ENCODE measurements around the gene KMT5B. TPM values are rescaled to one million over a fixed set of nuclear protein-coding genes. Genes with fewer than 3 reads are reported as not detected.

Gene KMT5B
- total RNA-seq, 1 experiment from 2014 or later = 35.1 TPM

GRCh38 chr11:68215087-68215445 is 2.0 kb upstream of the KMT5B start:
- H3K4me2 ChIP-seq (ENCODE audit: low read length) = no peak overlapping the region
- no TSS peak for BruUV-seq (replicated peaks)
- DNase-seq (ENCODE audit: low read depth, low spot score) (no peak), ATAC-seq (no peak)
- TF ChIP-seq POLR2AphosphoS5 (IDR thresholded peaks at IDR 0.05; ENCODE audit: low read depth, low read length) (no peak), SIN3A (IDR thresholded peaks at IDR 0.05; ENCODE audit: low read depth) (no peak), MAX (IDR thresholded peaks at IDR 0.05) (no peak), RAD21 (IDR thresholded peaks at IDR 0.05; ENCODE audit: low read depth) (no peak), EGR1 (IDR thresholded peaks at IDR 0.05; ENCODE audit: low read depth) (no peak)
- H3K27ac ChIP-seq (ENCODE audit: low read depth, low read length) = no peak overlapping the region
- POLR2A ChIA-PET = no interaction called here
- intact Hi-C loops (cut with micrococcal nuclease) = no loop called here
- RAD21 ChIA-PET (ENCODE audit: low non-redundant PET in 1 of 2, low total read pairs in 2 of 2, uncharacterized antibody in 2 of 2, unreplicated experiment in 2 of 2) = no interaction called here
- no peaks in the 10 kb centered on the region for H3K9me3 ChIP-seq (ENCODE audit: control insufficient read depth in 1 of 2, insufficient read depth in 1 of 2, low read depth in 1 of 2, low read length in 2 of 2)
- CTCF ChIA-PET = no interaction called here
- H3K79me2 ChIP-seq (ENCODE audit: insufficient read depth, low read length) = peaks cover 25% of the 10 kb centered on the region
- H3K27me3 ChIP-seq (ENCODE audit: insufficient read depth, low read length) = no peaks in the 10 kb centered on the region
- H3K9ac ChIP-seq (ENCODE audit: low read length) = no peak overlapping the region
- no peaks in the 10 kb centered on the region for H4K20me1 ChIP-seq (ENCODE audit: insufficient read depth)
- no peak overlapping the region for H3K4me3 ChIP-seq (replicated peaks in 1 of 2; ENCODE audit: low read depth in 1 of 2, low read length in 2 of 2)
- H3K4me1 ChIP-seq (ENCODE audit: control insufficient read depth in 1 of 2, insufficient read depth in 2 of 2, low read length in 2 of 2) = peaks cover 8 to 30% of the 10 kb centered on the region in 2 experiments; a peak in 3 of 4 replicates
- H2AFZ ChIP-seq (ENCODE audit: low read depth, low read length, poor library complexity, severe bottlenecking) = no peak overlapping the region
- no peaks in the 10 kb centered on the region for H3K9me2 ChIP-seq (ENCODE audit: insufficient read depth)
- no peaks in the 10 kb centered on the region for H3K36me3 ChIP-seq (ENCODE audit: control insufficient read depth in 1 of 2, insufficient read depth in 2 of 2, low read length in 2 of 2)

GRCh38 chr11:68214173-68215086 is 1.3 kb upstream of the KMT5B start:
- Histone ChIP-seq H3K9ac (ENCODE audit: low read length) (peak overlapping the region; percentile 74), H3K9me3 (ENCODE audit: control insufficient read depth in 1 of 2, insufficient read depth in 1 of 2, low read depth in 1 of 2, low read length in 2 of 2) (no peaks in the 10 kb centered on the region), H3K79me2 (ENCODE audit: insufficient read depth, low read length) (peaks cover 30% of the 10 kb centered on the region), H3K36me3 (ENCODE audit: control insufficient read depth in 1 of 2, insufficient read depth in 2 of 2, low read length in 2 of 2) (no peaks in the 10 kb centered on the region), H3K27ac (ENCODE audit: low read depth, low read length) (peak overlapping the region; percentile 99), H4K20me1 (ENCODE audit: insufficient read depth) (peaks cover under 1% of the 10 kb centered on the region; the same call in 1 of the 2 replicates), H3K4me2 (ENCODE audit: low read length) (peak overlapping the region; percentile 98), H3K27me3 (ENCODE audit: insufficient read depth, low read length) (no peaks in the 10 kb centered on the region), H3K4me3 (replicated peaks in 1 of 2; ENCODE audit: low read depth in 1 of 2, low read length in 2 of 2) (peak overlapping the region; percentile 58 to 78), H3K9me2 (ENCODE audit: insufficient read depth) (no peaks in the 10 kb centered on the region), H2AFZ (ENCODE audit: low read depth, low read length, poor library complexity, severe bottlenecking) (peak overlapping the region; percentile 74), H3K4me1 (ENCODE audit: control insufficient read depth in 1 of 2, insufficient read depth in 2 of 2, low read length in 2 of 2) (peaks cover 8 to 32% of the 10 kb centered on the region in 2 experiments; a peak in 3 of 4 replicates)
- DNase-seq (ENCODE audit: low read depth, low spot score) = no peak
- RAD21 ChIA-PET (ENCODE audit: low non-redundant PET in 1 of 2, low total read pairs in 2 of 2, uncharacterized antibody in 2 of 2, unreplicated experiment in 2 of 2) = no interaction called here
- peak; percentile 3; the same call in 1 of the 2 replicates for ATAC-seq
- TSS peak; percentile 71 for BruUV-seq (replicated peaks)
- TF ChIP-seq POLR2AphosphoS5 (IDR thresholded peaks at IDR 0.05; ENCODE audit: low read depth, low read length) (no peak), SIN3A (IDR thresholded peaks at IDR 0.05; ENCODE audit: low read depth) (no peak), ELF1 (IDR thresholded peaks at IDR 0.05; ENCODE audit: borderline replicate concordance, low read depth) (no peak), POLR2A (IDR thresholded peaks at IDR 0.05; ENCODE audit: borderline replicate concordance, extremely low read depth, insufficient read depth, insufficient read length) (no peak), ZNF274 (IDR thresholded peaks at IDR 0.05; ENCODE audit: low read depth, low read length) (no peak), CEBPB (IDR thresholded peaks at IDR 0.05; ENCODE audit: low read depth) (no peak), SRF (IDR thresholded peaks at IDR 0.05; ENCODE audit: low read depth) (no peak), SP1 (IDR thresholded peaks at IDR 0.05; ENCODE audit: low read depth) (no peak), CTCF (IDR thresholded peaks at IDR 0.05 in 2 of 3, conservative IDR thresholded peaks at IDR 0.05 in 1 of 3; ENCODE audit: borderline replicate concordance in 1 of 3, insufficient read depth in 1 of 3, low read depth in 2 of 3, low read length in 2 of 3) (no peak), EZH2 (IDR thresholded peaks at IDR 0.05) (no peak), MAX (IDR thresholded peaks at IDR 0.05) (no peak), EGR1 (IDR thresholded peaks at IDR 0.05; ENCODE audit: low read depth) (no peak), JUND (IDR thresholded peaks at IDR 0.05) (no peak), CBX3 (IDR thresholded peaks at IDR 0.05; ENCODE audit: low read depth) (no peak)
- TF ChIP-seq, protein P1, sequence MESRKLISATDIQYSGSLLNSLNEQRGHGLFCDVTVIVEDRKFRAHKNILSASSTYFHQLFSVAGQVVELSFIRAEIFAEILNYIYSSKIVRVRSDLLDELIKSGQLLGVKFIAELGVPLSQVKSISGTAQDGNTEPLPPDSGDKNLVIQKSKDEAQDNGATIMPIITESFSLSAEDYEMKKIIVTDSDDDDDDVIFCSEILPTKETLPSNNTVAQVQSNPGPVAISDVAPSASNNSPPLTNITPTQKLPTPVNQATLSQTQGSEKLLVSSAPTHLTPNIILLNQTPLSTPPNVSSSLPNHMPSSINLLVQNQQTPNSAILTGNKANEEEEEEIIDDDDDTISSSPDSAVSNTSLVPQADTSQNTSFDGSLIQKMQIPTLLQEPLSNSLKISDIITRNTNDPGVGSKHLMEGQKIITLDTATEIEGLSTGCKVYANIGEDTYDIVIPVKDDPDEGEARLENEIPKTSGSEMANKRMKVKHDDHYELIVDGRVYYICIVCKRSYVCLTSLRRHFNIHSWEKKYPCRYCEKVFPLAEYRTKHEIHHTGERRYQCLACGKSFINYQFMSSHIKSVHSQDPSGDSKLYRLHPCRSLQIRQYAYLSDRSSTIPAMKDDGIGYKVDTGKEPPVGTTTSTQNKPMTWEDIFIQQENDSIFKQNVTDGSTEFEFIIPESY (IDR thresholded peaks at IDR 0.05; ENCODE audit: extremely low read depth, insufficient replicate concordance, low read length) = no peak
- POLR2A ChIA-PET = no interaction called here
- CTCF ChIA-PET = no interaction called here
- intact Hi-C loops (cut with micrococcal nuclease) = no loop called here

Data from HCT116 (cell line).